RKO (cell line): Measurements from ENCODE around the gene CENPM.

Source experiments
- DNase-seq: peaks from one replicate; pipeline ENCODE4 v3.0.0-alpha.2; 2016; ENCODE audit warnings: low spot score

The CENPM gene

DNA sequence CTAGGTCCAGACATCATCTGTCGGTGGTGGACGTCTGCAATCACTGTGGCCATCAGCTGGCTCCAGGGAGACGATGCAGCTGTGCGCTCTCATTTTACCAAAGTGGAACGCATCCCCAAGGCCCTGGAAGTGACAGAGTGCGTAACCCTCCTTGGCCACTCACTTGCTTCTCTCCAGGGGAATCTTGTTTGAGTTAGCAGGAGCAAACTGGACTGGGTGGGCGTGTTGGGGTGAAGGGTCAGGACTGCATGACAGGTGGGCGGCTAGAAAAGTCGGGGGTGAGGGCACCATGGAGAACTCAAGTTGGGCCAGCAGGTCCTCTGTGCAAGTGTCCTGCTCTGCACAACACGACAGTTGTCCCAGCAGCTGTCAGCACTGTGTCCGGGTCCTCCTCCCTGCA is 48.3 kb downstream of the CENPM start:
- DNase-seq = no peak

DNA sequence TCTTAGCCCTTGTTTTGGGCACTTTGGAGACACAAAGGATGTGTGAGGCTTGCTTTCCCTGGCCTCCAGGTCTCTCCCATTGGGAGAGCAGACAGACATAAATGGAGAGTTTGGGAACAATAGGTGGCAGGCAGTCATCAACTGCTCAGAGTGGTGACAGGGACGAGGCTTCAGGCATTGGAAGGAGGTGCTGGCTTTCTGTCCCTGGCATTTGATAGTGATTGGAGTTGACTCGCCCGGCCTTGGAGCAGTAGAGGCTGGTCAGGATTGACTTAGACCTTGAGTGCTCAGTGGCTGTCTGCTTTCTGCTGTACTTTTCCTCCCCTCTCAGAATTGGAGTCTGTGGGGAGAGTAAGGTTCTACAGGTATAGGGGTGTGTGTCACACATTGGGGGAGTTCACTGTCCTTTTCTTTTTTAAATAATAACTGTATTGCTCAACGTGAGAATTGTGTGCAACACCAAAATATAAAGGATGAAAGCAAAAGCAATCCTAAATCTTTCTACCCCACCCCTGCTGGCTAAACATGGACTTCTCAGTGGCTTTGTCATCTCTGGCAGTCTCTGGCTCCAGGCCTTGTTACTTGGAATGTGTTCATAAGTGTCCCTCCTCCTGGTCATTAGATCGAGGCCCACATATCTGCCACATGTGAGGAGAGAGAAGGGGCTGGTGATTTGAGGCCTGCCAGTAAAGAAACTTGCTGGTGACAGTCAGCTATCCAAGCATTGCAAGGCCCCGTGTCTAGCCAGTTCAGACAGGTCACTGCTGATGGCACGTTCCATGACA is 53.2 kb downstream of the CENPM start:
- DNase-seq = no peak

DNA sequence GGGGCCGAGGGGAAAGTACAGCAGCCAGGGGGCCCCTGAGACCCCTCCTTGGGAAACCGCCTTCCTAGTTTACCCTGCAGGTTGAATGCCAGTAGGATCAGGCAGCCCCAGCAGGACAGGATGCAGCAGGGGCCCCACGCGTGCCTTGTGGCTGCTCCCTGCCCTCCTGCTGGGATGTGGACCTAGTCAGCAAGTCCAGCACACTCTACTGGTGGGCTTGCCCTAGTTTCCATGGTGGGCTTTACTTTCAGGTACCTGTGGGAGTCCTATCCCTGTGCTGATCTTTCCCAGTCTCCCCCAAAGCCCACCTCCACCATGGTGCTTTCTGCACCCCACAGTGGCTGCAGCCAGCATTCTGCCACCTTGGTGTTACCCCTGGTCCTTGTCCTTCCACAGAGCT is 54.2 kb downstream of the CENPM start:
- DNase-seq = no peak

DNA sequence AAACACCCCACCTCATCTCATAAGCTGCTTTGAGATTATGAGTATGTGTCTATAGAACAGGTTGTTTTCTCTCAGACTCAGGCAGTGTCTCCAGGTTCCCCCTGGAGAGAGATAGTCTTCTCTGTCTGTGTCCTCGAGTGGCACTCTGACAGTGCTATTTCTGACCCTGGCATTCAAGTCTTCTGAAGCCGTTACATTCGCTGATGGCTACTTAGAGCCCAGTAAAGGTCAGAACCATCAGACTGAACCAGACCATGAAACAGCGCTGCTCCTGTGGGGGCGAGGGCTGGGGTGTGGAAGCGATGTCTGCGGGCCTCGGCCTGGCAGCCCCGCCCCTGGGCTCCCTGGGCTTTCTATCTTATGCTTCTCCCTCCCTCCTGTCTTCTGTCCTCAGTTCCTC is 55.5 kb downstream of the CENPM start:
- no peak for DNase-seq
